Activated CD8-positive, alpha-beta memory T cell treated with anti-CD3 and anti-CD28 coated beads, Interleukin-2, amount 50 U/mL, for 24 hours (primary cell): ENCODE results near the gene YIF1A.
A peak's percentile ranks its signal among the peaks of the same experiment; 100 is the strongest.
"Not testable (repeated sequence)": the region's sequence is repeated elsewhere in the genome, so short reads cannot be mapped to it uniquely, and the experiment has no call there.

Experiments
- DNase-seq: peaks from one replicate; pipeline ENCODE4 v3.0.0-alpha.2; 2020; ENCODE audit errors: extremely low read depth

Gene YIF1A

DNA sequence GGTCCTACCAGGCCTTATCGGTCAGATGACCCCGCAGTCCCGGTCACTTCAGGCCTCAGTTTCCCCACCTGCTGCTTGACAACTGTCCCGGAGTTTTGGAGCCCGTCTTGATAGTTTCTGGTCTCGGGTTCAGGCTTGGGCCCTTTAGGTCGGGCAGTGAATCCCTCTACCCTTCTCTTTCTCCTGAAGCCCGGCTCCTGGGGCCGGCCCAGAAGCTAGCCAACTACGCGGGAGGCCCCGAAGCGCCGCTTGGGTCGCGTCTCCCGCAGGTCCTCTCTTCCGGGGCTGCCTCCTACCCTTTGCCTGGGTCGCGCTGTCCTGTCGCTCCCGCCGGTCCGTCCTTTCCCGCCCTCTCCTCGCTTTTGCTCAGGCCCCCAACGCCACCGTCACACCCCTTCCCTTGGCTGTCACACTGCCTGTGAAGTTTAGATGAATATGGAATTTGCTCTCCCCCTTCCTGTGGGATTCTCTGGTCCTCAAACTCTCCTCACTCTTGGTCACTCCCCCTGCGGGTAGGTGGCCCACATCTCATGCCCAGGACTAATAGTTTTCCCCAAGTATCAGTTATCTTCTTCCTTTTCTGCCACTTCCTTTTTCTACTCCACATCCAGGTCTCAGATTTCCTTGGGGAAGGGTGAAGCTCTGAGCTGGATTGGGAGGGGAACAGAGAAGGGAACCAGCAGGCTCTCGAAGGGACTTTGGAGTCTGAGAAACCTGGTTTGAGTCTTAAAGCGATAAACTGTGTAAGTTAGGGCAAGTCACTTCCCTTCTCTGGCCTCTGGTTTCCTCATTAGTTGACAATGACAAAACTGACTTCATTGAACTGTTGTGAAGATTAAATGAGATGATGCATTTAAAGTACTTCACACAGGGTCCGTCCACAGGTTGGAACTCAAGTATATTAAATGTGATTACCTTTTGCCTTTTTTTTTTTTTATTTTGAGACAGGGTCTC is 19.7 kb downstream of the YIF1A start:
- no peak for DNase-seq

DNA sequence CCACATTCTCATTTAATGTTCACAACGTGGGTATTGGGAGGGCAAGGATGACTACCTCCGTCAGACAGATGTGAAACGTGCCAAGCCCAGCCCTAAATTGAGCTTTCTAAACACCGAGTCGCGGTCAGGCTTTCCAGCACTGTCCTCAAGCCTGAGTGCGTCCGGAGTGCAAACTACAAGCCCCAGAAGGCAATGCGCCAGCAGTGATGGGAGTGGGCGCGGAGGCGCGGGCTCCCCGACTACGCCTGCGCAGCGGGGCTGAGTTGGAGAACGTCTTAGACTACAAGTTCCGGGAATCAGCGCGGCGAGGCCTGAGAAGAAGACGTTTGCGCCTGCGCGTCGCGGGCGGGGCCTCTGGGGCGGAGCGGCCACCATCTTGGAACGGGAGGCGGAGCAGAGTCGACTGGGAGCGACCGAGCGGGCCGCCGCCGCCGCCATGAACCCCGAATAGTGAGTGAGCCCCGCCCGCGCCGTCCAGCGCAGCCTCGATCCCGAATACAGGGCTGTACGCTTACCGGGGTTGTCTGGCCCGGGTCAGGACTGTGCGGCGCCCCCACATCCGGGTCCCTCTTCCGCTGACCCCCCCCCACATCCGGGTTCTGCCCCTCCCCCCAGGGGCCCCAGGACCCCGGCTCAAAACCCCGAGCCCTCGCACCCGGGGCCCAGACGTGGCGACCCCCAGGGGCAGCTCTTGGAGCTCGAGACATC is 20.5 kb downstream of the YIF1A start, which contains the start of gene RAB1B:
Gene RAB1B, plus strand, starts transcription at position 396 of the 708 bp plus-strand sequence. Its CDS starts 41 bp downstream, at position 437.
- peak; percentile 99 for DNase-seq

DNA sequence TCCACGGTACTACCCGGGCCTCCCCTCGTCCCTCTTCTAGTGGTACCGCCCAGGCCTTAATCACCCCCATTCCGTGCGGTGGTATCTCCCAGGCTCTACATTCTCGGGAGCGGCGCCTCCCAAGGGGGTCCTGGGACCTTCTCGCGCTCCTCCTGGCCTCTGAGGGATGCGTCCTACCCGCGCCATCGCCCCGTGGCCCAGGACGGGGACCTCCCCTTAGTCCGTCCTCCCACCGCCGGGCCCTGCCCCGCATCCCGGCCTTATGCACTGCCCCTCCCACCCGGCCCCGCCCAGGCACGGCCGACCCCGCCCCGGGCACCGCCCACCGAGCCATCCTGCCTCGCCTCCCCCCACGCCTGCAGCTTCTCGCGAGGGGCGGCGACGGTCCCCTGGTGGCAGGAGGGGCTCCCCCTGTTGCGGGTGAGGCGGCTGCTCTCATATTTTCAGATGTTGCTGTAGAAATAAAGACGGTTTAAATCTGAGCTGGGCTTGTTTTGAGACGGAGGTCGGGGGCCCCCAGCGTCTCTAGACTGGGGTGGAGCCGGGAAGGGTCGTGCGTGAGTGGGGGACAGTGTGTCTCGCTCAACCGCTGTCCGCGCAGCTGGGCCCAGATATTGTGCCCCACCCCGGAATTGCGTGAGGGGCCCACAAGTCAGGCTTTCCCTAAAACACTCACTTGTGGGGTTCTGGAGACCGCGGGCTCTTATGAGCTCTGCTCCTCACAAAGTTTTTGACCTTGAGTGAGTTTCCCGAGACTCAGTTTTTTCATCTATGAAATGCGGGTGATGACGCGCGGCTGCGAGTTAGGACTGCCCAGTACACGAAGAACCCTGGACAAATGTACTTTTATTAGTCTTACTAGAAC is 21.3 kb downstream of the YIF1A start:
- DNase-seq: peak; percentile 58

DNA sequence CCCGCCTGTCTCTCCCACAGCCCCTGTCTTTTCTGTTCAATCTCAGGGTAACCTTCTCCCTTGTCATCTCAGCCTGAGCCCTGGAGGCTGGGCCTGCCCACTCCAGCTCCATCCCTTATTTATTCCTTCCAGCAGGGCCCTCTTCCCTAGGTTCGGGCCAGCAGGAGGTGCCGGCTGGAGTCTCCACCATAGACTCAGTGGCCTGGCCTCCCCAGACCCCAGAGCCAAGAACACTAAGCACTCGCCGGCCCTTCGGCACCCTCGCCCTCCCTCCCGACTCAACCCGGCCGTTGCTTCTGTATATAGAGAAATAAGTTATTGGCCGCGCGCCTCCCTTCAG is 21.9 kb downstream of the YIF1A start:
- no peak for DNase-seq

DNA sequence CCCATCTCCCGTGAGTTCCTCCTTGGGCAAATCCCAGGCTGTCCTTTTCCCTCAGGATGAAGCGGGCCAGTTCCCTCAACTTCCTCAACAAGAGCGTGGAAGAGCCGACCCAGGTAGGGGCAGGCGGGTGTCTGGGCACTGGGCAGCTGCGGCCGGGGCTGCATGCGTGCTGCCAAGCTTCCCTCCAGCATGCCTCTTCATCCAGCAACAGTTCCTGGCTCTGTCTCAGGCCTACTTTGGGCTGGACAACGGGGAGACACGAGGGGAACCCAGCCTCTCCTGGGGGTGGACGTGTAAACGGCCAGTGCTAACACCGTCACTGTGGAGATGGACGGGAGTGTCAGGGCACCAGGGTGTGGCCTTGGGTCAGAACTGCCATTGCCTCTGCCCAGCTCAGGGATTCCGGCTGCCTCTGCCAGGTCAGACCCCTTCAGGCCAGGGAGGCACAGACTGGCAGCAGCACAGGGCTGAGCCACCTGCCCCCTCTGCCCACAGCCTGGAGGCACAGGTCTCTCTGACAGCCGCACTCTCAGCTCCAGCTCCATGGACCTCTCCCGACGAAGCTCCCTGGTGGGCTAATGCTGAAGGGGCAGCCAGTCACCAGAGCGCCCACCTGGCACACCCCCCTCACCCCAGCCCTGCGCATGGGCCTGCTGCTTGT is 22.4 kb downstream of the YIF1A start:
- no peak for DNase-seq

DNA sequence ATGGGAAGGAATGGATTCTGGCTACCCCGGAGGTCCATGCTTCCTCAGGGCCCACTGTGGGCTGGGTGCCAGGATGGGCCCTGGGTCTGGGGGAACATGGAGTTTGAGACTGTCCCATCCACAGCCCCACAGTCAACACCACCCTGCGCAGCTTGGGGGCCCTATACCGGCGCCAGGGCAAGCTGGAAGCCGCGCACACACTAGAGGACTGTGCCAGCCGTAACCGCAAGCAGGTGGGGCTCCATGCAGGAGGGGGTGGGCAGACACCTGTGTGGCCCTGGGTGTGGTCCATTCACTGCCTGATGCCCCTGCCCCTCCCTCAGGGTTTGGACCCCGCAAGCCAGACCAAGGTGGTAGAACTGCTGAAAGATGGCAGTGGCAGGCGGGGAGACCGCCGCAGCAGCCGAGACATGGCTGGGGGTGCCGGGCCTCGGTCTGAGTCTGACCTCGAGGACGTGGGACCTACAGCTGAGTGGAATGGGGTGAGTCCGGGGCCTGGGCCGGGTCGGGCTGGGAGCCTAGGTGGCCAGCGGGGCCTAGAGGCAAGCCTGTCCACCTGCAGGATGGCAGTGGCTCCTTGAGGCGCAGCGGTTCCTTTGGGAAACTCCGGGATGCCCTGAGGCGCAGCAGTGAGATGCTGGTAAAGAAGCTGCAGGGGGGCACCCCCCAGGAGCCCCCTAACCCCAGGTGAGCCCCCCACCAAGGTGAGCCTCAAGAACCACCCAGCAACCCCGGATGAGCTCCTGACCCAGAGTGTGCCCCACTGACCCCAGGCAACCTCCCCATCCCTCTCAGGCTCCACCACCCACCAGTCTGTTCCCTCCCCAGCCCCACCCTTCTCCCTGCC is 23.2 kb downstream of the YIF1A start:
- no peak for DNase-seq

DNA sequence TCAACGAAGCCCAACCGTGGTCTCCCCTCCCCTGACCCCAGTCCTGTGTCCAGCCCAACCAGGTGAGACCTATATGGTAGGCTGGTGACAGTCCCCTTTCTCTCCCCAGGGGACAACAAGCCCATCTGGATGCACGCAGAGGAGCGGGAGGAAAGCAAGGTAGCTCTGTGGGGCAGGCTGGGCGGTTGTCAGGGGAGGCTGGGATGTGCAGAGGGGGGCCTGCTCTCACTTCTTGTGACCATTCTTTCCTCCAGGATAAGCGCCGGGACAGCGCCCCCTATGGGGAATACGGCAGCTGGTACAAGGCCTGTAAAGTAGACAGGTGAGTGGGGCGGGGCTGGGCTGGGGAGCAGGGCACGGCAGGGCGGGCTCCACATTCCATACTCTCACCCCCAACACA is 24.0 kb downstream of the YIF1A start:
- no peak for DNase-seq

DNA sequence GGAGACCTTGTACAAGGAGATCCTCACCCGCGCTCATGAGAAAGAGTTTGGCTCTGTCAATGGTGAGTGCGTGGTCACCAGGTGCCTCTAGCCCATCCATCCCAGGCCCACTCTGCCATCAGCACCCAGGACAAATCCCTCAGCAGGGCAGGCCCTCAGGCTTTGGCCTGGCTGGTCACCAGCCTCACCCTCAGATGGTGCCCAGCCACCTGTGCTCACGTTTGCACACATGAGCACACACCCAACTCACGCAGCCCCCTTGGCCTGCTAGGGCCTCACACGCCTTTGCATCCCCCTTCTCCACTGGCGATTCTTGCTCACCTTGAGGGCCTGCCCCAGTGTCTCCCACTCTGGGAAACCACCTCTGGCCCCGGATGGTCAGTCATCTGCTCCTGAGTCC is 24.6 kb downstream of the YIF1A start:
- DNase-seq: no peak

DNA sequence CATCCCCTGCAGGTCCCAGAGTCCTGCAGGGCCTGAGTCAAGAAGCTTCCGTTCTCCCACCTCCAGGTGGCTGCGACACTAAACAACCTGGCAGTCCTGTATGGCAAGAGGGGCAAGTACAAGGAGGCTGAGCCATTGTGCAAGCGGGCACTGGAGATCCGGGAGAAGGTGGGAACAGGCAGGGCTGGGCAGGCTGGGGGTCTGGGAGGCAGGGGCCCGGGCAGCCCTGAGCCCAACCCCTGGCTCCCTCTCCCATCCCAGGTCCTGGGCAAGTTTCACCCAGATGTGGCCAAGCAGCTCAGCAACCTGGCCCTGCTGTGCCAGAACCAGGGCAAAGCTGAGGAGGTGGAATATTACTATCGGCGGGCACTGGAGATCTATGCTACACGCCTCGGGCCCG is 25.2 kb downstream of the YIF1A start:
- DNase-seq: no peak

DNA sequence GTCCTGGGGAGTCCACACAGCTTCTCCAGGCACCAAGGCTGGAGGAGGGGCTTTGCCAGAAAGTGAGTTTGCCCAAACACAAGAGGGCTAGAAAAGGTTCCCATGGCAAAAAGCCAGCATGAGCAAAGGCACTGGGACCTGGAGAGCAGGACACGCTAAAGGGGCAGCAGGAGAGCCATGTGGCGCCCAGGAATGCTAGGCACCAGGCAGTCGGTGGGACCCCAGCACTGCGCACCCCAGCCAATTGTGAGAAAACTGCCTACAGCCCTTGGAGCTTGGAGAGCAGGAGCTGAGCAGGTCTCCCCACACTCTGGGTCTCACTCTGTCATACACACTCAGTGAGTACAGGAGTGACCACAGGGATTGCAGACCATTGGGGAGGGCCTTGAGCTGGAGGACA is 25.7 kb downstream of the YIF1A start:
- no peak for DNase-seq

DNA sequence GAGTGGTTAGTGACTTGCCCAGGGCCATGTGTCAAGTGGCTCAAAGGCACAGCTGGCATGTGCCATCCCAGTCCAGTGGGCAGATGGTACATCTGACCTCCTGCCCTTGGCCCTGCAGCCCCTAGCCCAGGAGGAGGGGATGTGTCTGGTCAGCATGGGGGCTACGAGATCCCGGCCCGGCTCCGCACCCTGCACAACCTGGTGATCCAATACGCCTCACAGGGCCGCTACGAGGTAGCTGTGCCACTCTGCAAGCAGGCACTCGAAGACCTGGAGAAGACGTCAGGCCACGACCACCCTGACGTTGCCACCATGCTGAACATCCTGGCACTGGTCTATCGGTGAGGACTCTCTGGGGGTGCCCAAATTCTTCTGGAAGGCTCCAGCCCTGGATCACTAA is 26.2 kb downstream of the YIF1A start:
- no peak for DNase-seq

DNA sequence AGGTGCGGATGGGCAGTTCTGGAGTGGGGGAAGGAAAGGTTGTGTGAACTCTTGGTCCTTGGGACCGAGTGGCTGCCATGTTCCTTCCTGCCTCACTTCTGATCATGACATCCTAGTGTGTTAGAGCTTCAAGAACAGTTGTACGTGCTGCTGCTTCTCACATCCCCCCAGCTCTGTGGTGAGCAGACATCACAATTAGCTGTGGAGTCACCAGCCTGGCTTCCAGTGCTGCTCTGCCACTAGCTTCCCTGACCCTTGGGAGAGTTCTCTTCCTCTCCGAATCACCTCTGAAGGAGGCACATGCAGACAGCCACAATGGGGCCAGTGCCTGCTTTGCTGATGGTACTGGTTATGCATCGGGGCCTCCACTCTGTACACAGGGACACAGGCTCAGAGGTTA is 26.8 kb downstream of the YIF1A start:
- DNase-seq: no peak

DNA sequence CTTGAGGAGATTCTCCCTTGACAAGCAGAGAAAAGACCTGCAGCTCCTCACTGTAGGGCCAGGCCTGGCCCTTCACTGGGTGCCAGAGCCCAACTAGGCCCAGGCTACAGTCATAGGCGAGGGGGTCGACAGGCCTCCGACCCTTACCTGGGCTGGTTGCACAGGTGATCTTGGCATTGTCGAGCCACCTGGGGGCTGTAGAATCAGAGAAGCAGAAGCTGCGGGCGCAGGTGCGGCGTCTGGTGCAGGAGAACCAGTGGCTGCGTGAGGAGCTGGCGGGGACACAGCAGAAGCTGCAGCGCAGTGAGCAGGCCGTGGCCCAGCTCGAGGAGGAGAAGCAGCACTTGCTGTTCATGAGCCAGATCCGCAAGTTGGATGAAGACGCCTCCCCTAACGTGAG is 27.4 kb downstream of the YIF1A start:
- DNase-seq: no peak

DNA sequence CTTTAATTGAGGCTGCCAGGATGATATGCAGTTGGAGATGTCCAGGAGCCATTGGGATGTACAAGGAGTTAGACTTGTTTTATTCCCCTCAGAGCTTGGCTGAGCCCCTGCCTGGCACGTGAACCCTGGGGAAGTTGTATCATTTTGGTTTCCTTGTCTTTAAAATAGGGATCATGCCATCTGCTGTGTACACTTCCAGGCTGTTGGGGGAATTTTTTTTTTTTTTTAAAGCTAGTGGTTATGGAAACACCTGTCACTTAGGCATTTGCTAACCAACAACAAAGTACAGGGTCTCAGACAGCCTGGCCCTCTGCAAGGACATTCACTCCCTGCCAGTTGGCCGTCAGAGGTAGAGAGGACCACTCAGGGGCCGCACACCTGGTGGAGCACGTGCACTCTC is 29.0 kb downstream of the YIF1A start:
- DNase-seq: no peak

DNA sequence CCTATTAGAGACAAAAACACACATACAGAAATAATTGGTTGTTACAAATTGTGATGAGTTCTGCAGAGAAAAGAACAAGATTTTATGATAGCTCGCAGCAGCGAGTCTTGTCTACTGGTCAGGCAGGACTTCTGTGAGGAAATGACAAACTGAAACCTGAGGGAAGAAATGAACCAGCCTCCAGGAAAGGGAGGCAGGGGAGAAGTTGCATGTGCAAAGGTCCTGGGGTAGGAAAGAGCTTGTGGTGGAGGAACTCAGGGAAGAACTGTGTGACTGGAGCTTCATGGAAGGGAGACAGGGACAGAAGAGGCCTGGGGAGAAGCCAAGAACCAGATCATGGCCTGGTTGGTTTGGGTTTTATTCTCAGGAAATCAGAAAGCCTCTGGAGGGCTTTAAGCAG is 29.7 kb downstream of the YIF1A start:
- DNase-seq: no peak

DNA sequence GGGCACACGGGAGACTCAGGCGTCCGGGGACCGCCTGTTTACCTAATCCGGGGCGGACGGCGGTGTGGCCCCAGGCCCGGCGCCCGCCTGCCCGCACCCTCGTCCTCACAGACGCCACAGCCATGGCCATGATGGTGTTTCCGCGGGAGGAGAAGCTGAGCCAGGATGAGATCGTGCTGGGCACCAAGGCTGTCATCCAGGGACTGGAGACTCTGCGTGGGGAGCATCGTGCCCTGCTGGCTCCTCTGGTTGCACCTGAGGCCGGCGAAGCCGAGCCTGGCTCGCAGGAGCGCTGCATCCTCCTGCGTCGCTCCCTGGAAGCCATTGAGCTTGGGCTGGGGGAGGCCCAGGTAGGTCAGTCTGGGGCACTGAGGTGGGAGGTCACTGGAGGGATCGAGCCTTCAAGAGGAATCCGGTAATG is 30.5 kb downstream of the YIF1A start:
- DNase-seq: no peak

DNA sequence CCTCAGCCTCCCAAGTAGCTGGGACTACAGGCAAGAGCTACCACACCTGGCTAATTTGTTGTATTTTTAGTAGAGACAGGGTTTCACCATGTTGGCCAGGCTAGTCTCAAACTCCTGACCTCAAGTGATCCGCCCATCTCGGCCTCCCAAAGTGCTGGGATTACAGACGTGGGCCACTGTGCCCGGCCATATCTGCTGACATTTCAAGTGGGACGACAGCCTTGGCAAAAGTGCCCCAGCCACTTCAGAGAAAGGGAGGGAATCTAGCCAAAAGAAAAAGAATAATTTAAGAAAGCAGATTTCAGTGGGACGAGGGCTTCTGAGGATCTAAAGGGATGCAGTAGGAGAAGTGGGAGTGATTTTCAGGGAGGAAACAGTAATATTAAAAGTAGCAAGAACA is 35.9 kb downstream of the YIF1A start:
- not testable (repeated sequence) for DNase-seq

DNA sequence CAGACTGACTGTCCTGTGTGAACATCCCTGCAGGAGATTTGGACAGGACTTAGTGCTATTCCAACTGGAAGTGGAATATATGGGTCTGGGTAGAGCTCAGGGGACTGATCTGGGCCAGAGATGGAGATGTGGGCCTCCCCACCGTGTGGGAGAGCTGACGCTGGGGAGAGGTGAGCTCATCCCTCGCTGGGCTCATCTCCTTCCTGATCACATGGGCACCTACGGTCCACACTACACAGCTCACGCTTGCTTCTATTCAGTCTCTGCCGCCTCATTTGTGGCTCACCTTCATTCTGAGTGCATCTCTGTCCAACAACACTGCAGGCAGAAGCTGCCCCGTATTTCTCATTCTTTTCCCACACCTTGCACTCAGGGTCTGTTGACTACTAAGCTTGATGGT is 37.1 kb downstream of the YIF1A start:
- DNase-seq: no peak

DNA sequence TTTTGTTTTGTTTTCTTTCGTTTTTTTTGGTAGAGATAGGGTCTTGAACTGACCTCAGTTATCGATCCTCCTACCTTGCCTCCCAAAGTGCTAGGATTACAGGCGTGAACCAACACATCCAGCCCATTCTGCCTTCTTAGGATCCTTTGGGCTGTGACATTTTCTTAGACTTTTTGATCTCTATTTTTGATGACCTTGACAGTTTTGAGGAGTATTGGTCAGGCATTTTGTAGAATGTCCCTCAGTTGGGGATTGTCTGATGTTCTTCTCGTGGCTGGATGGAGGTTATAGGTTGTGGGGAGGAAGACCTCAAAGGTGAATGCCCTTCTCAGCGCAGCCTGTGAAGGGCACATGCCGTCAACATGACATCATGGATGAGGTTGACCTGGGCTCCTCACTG is 40.0 kb downstream of the YIF1A start:
- no peak for DNase-seq

DNA sequence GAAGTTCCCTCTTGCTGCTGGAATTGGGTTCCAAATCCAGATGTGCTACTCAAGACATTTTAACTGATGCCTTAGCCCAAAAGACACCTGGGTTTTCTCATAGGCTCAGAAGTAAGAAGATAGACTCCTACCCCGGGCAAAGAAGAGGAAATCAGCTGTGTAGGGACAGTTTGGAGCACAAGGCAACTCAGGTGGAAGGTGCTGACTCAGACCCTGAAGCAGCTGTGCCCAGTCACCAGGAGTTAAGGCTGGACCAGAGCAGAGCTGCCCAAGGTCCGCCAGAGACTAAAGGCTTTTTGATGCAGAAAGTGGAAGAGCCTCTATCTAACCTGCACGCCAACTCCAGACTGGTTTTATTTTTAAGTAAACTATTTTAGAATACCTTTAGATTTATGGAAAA is 41.1 kb downstream of the YIF1A start:
- no peak for DNase-seq

DNA sequence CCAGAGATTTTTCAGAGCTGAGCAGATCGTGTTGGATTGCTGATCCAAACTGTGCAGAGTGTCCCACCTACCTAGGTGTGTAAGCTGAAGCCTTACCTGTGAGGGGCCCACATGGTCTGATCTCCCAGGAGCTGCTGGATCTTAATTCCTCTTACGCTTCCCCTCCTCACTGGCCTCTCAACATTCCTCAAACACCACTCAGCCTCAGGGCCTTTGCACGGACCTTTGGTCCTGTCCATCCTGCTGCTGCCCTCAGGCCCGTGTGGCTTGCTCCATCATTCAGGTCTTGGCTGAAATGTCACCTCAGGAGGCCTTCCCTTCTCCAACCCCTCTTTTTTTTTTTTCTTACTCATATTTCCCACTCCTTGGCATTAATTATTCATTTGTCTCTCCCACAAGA is 41.6 kb downstream of the YIF1A start:
- no peak for DNase-seq
